HG02759 (cell line): ENCODE data around the gene RECK.
A peak's percentile ranks its signal among the peaks of the same experiment; 100 is the strongest.

ENCODE experiments used
- ATAC-seq: cut with Tn5 transposase; IDR thresholded peaks from one replicate; pipeline ENCODE4 v1.9.1; 2021; ENCODE audit warnings: mild to moderate bottlenecking, moderate library complexity; ENCODE audit not compliant: unreplicated experiment

Gene RECK

GRCh38 chr9:36136894-36137391 is 100.2 kb downstream of the RECK start:
- ATAC-seq: no peak

GRCh38 chr9:36137392-36138004 is 100.8 kb downstream of the RECK start:
- ATAC-seq: no peak

- no peak for ATAC-seq
Measured at GRCh38 chr9:36138496-36138895, 101.8 kb downstream of the RECK start.

GRCh38 chr9:36138901-36139300 is 102.2 kb downstream of the RECK start:
- no peak for ATAC-seq

GRCh38 chr9:36140086-36141084 is 103.7 kb downstream of the RECK start:
- ATAC-seq: no peak

- no peak for ATAC-seq
Measured at GRCh38 chr9:36141288-36141687, 104.6 kb downstream of the RECK start.

GRCh38 chr9:36141761-36142160 is 105.0 kb downstream of the RECK start:
- ATAC-seq: no peak

- ATAC-seq: no peak
Measured at GRCh38 chr9:36142510-36143244, 106.0 kb downstream of the RECK start.

- ATAC-seq: no peak
Measured at GRCh38 chr9:36143245-36143641, 106.5 kb downstream of the RECK start.

GRCh38 chr9:36144309-36145232 is 107.9 kb downstream of the RECK start:
- no peak for ATAC-seq

GRCh38 chr9:36145970-36146369 is 109.3 kb downstream of the RECK start:
- ATAC-seq: no peak

- ATAC-seq: no peak
Measured at GRCh38 chr9:36146651-36147050, 109.9 kb downstream of the RECK start.

- ATAC-seq: no peak
Measured at GRCh38 chr9:36147441-36148175, 110.9 kb downstream of the RECK start.

- ATAC-seq: peak; percentile 39
Measured at GRCh38 chr9:36148311-36149051, 111.8 kb downstream of the RECK start.

- no peak for ATAC-seq
Measured at GRCh38 chr9:36149197-36149596, 112.5 kb downstream of the RECK start.

GRCh38 chr9:36150574-36151315 is 114.0 kb downstream of the RECK start:
- no peak for ATAC-seq

GRCh38 chr9:36151316-36152210 is 114.8 kb downstream of the RECK start:
- ATAC-seq: peak; percentile 87
